CD4-positive, alpha-beta T cell (primary cell): ENCODE results near the gene TNS1. TPM values are rescaled to one million over a fixed set of nuclear protein-coding genes. Genes with fewer than 3 reads are reported as not detected.

Source experiments
- ATAC-seq: fragments of 200-7000 bp; cut with Tn5 transposase; one replicate; pipeline ENCODE4 v1.10.0; 2022; ENCODE audit warnings: mild to moderate bottlenecking; ENCODE audit not compliant: poor library complexity
- CTCF ChIA-PET: fragments of 350-600 bp; sonication (Branson Sonifier 250); formaldehyde crosslinking; loops from one replicate; lab custom pipeline; 2021; ENCODE audit warnings: antibody characterized with exemption, inconsistent platforms; lab: Charles Lee
- POLR2A ChIA-PET: fragments of 350-600 bp; sonication (Branson Sonifier 250); formaldehyde crosslinking; loops from one replicate; lab custom pipeline; 2021; ENCODE audit warnings: antibody characterized with exemption, inconsistent platforms; lab: Charles Lee
- DNase-seq, 14 experiments: peaks; one replicate each; pipeline ENCODE4 v3.0.0-alpha.2; 2013 to 2020; ENCODE audit warnings: mixed read lengths in 2 of 14
- H3K27ac ChIP-seq, 2 donors: one replicate each; pipeline versions ENCODE4 v1.5.1 to v1.7.0; 2013; ENCODE audit warnings: low read length in 2 of 2, low read depth in 1 of 2, mild to moderate bottlenecking in 1 of 2
- H3K27me3 ChIP-seq, 2 experiments: 1 replicate in 1 of 2; 2 replicates in 1 of 2; pipeline versions ENCODE4 v1.6.1 to v1.7.0; 2013; ENCODE audit warnings: low read length in 2 of 2, control low read depth in 1 of 2, mild to moderate bottlenecking in 1 of 2, moderate library complexity in 1 of 2; ENCODE audit not compliant: insufficient read depth in 2 of 2, control insufficient read depth in 1 of 2
- H3K36me3 ChIP-seq: one replicate; pipeline ENCODE4 v1.6.1; 2013; ENCODE audit warnings: low read length, control low read depth; ENCODE audit not compliant: insufficient read depth
- H3K4me1 ChIP-seq: one replicate; pipeline ENCODE4 v1.6.1; 2013; ENCODE audit warnings: low read length, control low read depth; ENCODE audit not compliant: insufficient read depth
- H3K4me3 ChIP-seq: one replicate; pipeline ENCODE4 v1.5.1; 2013; ENCODE audit warnings: mild to moderate bottlenecking, low read length, moderate library complexity
- H3K9me3 ChIP-seq, 2 experiments: 1 replicate in 1 of 2; 2 replicates in 1 of 2; pipeline versions ENCODE4 v1.6.1 to v1.7.0; 2013; ENCODE audit warnings: low read length in 2 of 2, mild to moderate bottlenecking in 2 of 2, control low read depth in 1 of 2, moderate library complexity in 1 of 2; ENCODE audit not compliant: control insufficient read depth in 1 of 2, insufficient read depth in 1 of 2
- H3K27ac Mint-ChIP-seq: one replicate; pipeline ENCODE4 v1.8.0; 2020; ENCODE audit warnings: mixed read lengths
- H3K27me3 Mint-ChIP-seq: one replicate; pipeline ENCODE4 v1.8.0; 2021; ENCODE audit warnings: mixed read lengths
- H3K36me3 Mint-ChIP-seq: one replicate; pipeline ENCODE4 v1.8.0; 2021; ENCODE audit warnings: low read depth, mixed read lengths
- H3K4me1 Mint-ChIP-seq: one replicate; pipeline ENCODE4 v1.8.0; 2021; ENCODE audit warnings: low read depth, mixed read lengths
- H3K4me3 Mint-ChIP-seq: one replicate; pipeline ENCODE4 v1.8.0; 2020; ENCODE audit warnings: mild to moderate bottlenecking, mixed read lengths
- H3K9me3 Mint-ChIP-seq: one replicate; pipeline ENCODE4 v1.8.0; 2020; ENCODE audit warnings: mixed read lengths
- CTCF ChIP-seq: fragments of 200-600 bp; IDR thresholded peaks from one replicate; pipeline ENCODE4 v1.8.0; 2022; ENCODE audit warnings: antibody characterized with exemption, mild to moderate bottlenecking
- intact Hi-C, 2 experiments: fragments of 100-400 bp; cut with DNase I in 1 of 2; cut with micrococcal nuclease in 1 of 2; formaldehyde crosslinking; loops; one replicate each; pipeline versions ENCODE4 v1.15.1 to v1.9.0; 2023 to 2025; cut with DNase I, micrococcal nuclease
- total RNA-seq, 174 experiments: library from RNA in 2 of 174; stranded (reverse) in 2 of 174; gene quantifications; one replicate each; pipeline ENCODE4 v1.2.3 and lab custom pipeline; 2021 to 2026

The TNS1 gene
- total RNA-seq, 2 experiments from 2014 or later: 0.25 to 0.34 TPM

- Histone ChIP-seq H3K4me1 (no peaks in the 10 kb centered on the region), H3K27me3 (peaks cover 0 to 4% of the 10 kb centered on the region in 2 experiments), H3K27ac (no peak overlapping the region), H3K4me3 (no peak overlapping the region), H3K9me3 (no peaks in the 10 kb centered on the region), H3K36me3 (no peaks in the 10 kb centered on the region)
- H3K27ac Mint-ChIP-seq: no peak overlapping the region
- TF ChIP-seq CTCF: no peak
- ATAC-seq: no peak
- CTCF ChIA-PET: no interaction called here
- H3K4me1 Mint-ChIP-seq: no peaks in the 10 kb centered on the region
- no peak overlapping the region for H3K4me3 Mint-ChIP-seq
- H3K9me3 Mint-ChIP-seq: no peaks in the 10 kb centered on the region
- no peak for DNase-seq
- intact Hi-C loops: no loop called here
- peaks cover 17% of the 10 kb centered on the region for H3K27me3 Mint-ChIP-seq
- H3K36me3 Mint-ChIP-seq: no peaks in the 10 kb centered on the region
- POLR2A ChIA-PET: no interaction called here
Observed at GRCh38 chr2:218003981-218004419, 1.2 kb upstream of the TNS1 start.

GRCh38 chr2:218003281-218003944 lies 618 bp upstream of the TNS1 start:
- intact Hi-C loops: no loop called here
- no peak overlapping the region for H3K4me3 ChIP-seq
- no peaks in the 10 kb centered on the region for H3K27me3 ChIP-seq
- Mint-ChIP-seq H3K27me3 (peaks cover 11% of the 10 kb centered on the region), H3K4me1 (no peaks in the 10 kb centered on the region), H3K27ac (no peak overlapping the region), H3K9me3 (no peaks in the 10 kb centered on the region), H3K4me3 (no peak overlapping the region), H3K36me3 (no peaks in the 10 kb centered on the region)
- TF ChIP-seq CTCF: no peak
- ATAC-seq (no peak), DNase-seq (no peak)
- no peaks in the 10 kb centered on the region for H3K9me3 ChIP-seq
- ChIA-PET POLR2A (no interaction called here), CTCF (no interaction called here)
- no peaks in the 10 kb centered on the region for H3K36me3 ChIP-seq
- H3K4me1 ChIP-seq: no peaks in the 10 kb centered on the region
- no peak overlapping the region for H3K27ac ChIP-seq

GRCh38 chr2:218002143-218002844 lies 501 bp downstream of the TNS1 start:
- no peaks in the 10 kb centered on the region for H3K36me3 ChIP-seq
- Mint-ChIP-seq H3K27ac (no peak overlapping the region), H3K27me3 (peaks cover 9% of the 10 kb centered on the region), H3K4me3 (no peak overlapping the region), H3K4me1 (no peaks in the 10 kb centered on the region), H3K36me3 (no peaks in the 10 kb centered on the region), H3K9me3 (no peaks in the 10 kb centered on the region)
- no peak for DNase-seq
- ChIA-PET POLR2A (no interaction called here), CTCF (no interaction called here)
- H3K4me1 ChIP-seq: no peaks in the 10 kb centered on the region
- no peak overlapping the region for H3K27ac ChIP-seq
- no peaks in the 10 kb centered on the region for H3K27me3 ChIP-seq
- no peak overlapping the region for H3K4me3 ChIP-seq
- intact Hi-C loops: no loop called here
- H3K9me3 ChIP-seq: no peaks in the 10 kb centered on the region
- no peak for ATAC-seq
- no peak for TF ChIP-seq CTCF
